PFSK-1 (cell line): ENCODE measurements around the gene SESN3.

Experiments used
- FOXP2 ChIP-seq: optimal IDR thresholded peaks from 2 replicates; pipeline ENCODE3; 2011; ENCODE audit warnings: borderline replicate concordance, control low read depth, inconsistent platforms; ENCODE audit not compliant: insufficient read depth; ENCODE audit errors: extremely low read length, extremely low read depth
- POLR2AphosphoS5 ChIP-seq: IDR thresholded peaks from 2 replicates; pipeline ENCODE4 v1.6.1; 2012; ENCODE audit warnings: low read depth, mild to moderate bottlenecking, control low read depth, low read length, moderate library complexity
- SIN3A ChIP-seq: IDR thresholded peaks from 2 replicates; pipeline ENCODE4 v1.6.1; 2012; ENCODE audit warnings: mild to moderate bottlenecking, low read length, moderate library complexity, borderline replicate concordance; ENCODE audit not compliant: insufficient read depth
- TAF1 ChIP-seq: IDR thresholded peaks from 2 replicates; pipeline ENCODE4 v1.6.1; 2012; ENCODE audit warnings: low read length, control low read depth, borderline replicate concordance; ENCODE audit not compliant: insufficient read depth
- TF ChIP-seq, protein P1 (sequence below), 2 experiments: IDR thresholded peaks; 2 replicates each; pipeline versions ENCODE4 v1.6.1 to v1.8.0; 2011 to 2012; ENCODE audit warnings: low read depth in 2 of 2, low read length in 2 of 2, control low read depth in 1 of 2, inconsistent platforms in 1 of 2, mild to moderate bottlenecking in 1 of 2, moderate library complexity in 1 of 2; ENCODE audit not compliant: insufficient read depth in 1 of 2

The SESN3 gene

DNA sequence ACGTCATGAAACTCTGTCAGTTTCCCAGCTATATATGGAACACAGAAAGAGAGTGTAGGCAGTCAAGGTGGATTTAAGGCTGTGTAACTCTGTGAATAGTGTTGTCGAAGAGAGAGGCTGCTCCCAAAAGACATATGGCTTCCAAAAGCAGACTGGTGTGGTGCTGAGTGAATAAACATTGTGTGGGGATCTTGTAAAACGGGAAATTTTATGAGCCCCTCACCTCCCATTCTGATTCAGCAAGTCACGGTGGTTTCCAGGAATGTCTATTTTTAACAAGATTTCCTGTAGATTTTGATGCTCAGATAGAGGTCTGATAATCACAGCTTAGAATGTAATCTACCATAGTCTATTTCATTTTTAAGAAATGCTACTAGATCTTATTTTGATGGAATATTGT lies 67.9 kb downstream of the SESN3 start:
- TF ChIP-seq SIN3A (no peak), TAF1 (no peak), FOXP2 (no peak)
- TF ChIP-seq, protein P1, sequence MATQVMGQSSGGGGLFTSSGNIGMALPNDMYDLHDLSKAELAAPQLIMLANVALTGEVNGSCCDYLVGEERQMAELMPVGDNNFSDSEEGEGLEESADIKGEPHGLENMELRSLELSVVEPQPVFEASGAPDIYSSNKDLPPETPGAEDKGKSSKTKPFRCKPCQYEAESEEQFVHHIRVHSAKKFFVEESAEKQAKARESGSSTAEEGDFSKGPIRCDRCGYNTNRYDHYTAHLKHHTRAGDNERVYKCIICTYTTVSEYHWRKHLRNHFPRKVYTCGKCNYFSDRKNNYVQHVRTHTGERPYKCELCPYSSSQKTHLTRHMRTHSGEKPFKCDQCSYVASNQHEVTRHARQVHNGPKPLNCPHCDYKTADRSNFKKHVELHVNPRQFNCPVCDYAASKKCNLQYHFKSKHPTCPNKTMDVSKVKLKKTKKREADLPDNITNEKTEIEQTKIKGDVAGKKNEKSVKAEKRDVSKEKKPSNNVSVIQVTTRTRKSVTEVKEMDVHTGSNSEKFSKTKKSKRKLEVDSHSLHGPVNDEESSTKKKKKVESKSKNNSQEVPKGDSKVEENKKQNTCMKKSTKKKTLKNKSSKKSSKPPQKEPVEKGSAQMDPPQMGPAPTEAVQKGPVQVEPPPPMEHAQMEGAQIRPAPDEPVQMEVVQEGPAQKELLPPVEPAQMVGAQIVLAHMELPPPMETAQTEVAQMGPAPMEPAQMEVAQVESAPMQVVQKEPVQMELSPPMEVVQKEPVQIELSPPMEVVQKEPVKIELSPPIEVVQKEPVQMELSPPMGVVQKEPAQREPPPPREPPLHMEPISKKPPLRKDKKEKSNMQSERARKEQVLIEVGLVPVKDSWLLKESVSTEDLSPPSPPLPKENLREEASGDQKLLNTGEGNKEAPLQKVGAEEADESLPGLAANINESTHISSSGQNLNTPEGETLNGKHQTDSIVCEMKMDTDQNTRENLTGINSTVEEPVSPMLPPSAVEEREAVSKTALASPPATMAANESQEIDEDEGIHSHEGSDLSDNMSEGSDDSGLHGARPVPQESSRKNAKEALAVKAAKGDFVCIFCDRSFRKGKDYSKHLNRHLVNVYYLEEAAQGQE (IDR thresholded peaks at IDR 0.05; ENCODE audit: insufficient read depth in 1 of 2, low read depth in 2 of 2, low read length in 2 of 2), result no peak

DNA sequence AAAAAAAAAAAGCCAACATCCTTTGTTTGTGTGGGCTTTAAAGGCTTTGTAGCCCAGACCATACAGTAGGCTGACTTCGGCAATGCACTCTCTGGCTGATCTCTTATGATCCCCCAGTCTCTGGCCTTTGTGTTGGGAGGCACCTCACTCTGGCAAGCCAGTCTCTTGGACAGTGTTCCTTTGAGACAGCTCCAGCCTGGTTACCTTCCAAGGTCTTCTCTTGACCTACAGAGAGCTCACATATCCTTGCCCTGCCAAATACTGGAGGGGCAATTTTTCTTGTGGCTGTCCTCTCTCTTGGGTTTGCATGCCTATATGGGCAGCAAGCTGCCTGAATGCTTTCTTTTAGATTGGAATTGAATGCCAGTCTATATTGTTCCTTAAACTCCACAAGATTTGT lies 69.8 kb downstream of the SESN3 start:
- TF ChIP-seq POLR2AphosphoS5, result no peak

DNA sequence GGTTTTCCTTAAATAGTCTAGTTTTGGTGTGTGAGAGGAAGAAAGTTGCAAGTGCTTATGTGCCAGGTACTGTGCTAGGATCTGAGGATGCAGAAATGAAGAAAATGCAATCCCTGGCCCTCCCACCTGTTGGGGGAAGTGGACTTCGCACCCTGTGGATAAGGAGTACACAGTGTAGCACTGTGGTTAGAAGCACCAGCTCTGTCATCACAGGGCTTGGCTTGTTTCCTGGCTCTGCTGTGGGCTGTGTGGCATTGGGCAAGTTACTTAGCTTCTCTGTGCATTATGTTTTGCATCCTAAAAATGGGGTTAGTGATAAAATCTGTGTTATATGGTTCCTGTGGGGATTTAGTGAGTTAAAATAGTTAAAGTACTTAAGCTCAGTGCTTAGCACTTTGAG lies 73.2 kb downstream of the SESN3 start:
- TF ChIP-seq TAF1, result no peak
- no peak for TF ChIP-seq SIN3A
- no peak for TF ChIP-seq FOXP2
- TF ChIP-seq, protein P1 (IDR thresholded peaks at IDR 0.05; ENCODE audit: insufficient read depth in 1 of 2, low read depth in 2 of 2, low read length in 2 of 2), result no peak
- no peak for TF ChIP-seq POLR2AphosphoS5

DNA sequence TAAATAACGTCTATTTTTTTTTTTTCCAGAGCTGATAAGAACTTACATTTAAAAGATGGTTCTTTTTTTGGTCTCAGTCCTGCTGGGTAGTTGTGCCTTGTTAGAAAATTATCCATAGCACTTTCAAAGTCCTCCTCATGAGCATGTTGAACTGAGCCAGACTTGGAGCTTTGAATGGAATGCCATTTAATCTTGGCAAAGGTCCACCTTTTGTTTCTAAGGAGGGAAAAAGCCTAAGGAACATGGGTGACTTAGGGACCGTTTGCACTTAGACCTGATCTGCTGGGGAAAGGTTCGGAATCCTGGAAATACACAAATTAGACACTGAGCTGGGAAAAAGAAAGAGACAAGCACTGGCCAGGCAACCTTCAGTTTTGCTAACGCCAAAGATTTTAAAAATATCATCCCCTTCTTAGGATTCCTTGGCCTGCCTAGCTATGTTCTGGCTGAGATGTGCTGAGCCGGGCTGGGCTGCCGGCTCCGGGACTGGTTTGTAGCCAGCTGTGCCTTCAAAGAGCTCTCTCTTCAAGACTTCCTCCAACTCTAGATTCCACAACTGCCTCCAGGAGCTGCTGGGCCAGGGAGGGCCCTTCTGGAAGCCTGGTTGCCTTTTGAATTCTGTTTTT lies 74.0 kb downstream of the SESN3 start:
- TF ChIP-seq POLR2AphosphoS5 (no peak), FOXP2 (no peak), SIN3A (no peak), TAF1 (no peak)
- TF ChIP-seq, protein P1 (IDR thresholded peaks at IDR 0.05; ENCODE audit: insufficient read depth in 1 of 2, low read depth in 2 of 2, low read length in 2 of 2), result no peak

DNA sequence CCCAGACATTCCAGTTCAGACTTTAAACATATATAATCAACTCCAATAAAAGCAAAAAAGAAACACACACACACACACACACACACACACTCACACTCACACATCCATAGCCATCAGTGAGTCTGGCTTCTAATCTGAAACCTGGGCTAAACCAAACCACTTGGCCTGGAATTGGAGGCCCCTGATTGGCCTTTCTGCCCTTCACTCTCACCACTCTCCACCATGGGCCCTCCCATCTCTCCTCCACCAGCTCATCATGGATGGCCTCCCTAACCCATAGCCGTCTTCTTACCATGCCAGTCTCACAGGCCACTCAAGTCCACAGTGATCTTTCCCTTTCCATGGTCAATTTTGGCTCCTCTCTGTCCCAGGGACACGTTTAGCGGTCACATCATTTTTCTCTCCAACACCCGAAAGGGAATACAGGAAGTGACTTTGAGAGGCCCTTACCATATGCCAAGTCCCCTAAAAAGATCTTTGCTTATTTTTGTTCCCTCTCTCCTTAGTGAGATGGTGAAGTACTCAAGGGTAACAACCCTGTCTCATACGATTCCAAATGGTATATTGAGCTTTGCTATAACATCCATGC lies 74.8 kb downstream of the SESN3 start:
- TF ChIP-seq, protein P1 (IDR thresholded peaks at IDR 0.05; ENCODE audit: insufficient read depth in 1 of 2, low read depth in 2 of 2, low read length in 2 of 2), result no peak
- TF ChIP-seq FOXP2, result no peak
- no peak for TF ChIP-seq TAF1
- no peak for TF ChIP-seq SIN3A
- TF ChIP-seq POLR2AphosphoS5, result no peak

DNA sequence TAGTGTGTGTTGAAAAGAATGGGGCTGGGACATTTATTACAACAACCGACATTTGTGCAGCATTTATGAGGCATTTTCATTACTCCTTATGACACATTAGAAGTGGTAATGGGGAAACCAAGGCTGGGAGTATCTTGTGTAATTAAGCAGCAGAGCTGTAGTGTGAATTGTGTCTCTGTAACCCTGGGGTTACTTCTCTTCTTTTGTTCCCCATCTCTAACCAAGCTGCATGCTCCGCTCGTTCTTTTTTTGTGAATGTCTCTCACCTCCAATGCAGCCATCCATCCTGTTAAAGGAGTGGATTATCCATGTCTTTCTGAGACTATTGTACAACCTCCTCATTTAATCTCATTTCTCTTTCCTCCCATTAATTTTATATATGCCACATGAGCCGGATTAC lies 75.6 kb downstream of the SESN3 start:
- TF ChIP-seq POLR2AphosphoS5 (no peak), TAF1 (no peak), FOXP2 (no peak), SIN3A (no peak)
- TF ChIP-seq, protein P1 (IDR thresholded peaks at IDR 0.05; ENCODE audit: insufficient read depth in 1 of 2, low read depth in 2 of 2, low read length in 2 of 2), result no peak
